Head of caudate nucleus (tissue), 42 donors: ENCODE data around the gene IL20RB.

ENCODE experiments used
- DNase-seq, 42 donors: peaks; one replicate each; pipeline versions ENCODE4 v3.0.0 to v3.0.0-alpha.2; 2020 to 2021; ENCODE audit warnings: mixed read lengths in 7 of 42
- intact Hi-C: fragments of 100-400 bp; cut with DNase I; formaldehyde crosslinking; loops from one replicate; pipeline ENCODE4 v1.15.0; 2022

The IL20RB gene

GRCh38 chr3:136957751-136958288 lies at the start of gene IL20RB:
Gene IL20RB (plus strand): TSS chr3:136957983. CDS start chr3:136958114, 131 bp downstream.
- intact Hi-C loops = no loop called here
- DNase-seq = no peak

- no peak for DNase-seq
- intact Hi-C loops = no loop called here
Observed at GRCh38 chr3:136908297-136908696, 49.5 kb upstream of the IL20RB start.

- intact Hi-C loops = no loop called here
- DNase-seq = no peak
Observed at GRCh38 chr3:136909187-136909586, 48.6 kb upstream of the IL20RB start.

- no peak for DNase-seq
- intact Hi-C loops = no loop called here
Observed at GRCh38 chr3:136910697-136911096, 47.1 kb upstream of the IL20RB start.

GRCh38 chr3:136913168-136913567 lies 44.6 kb upstream of the IL20RB start:
- DNase-seq = no peak
- intact Hi-C loops = no loop called here

GRCh38 chr3:136914739-136915138 lies 43.0 kb upstream of the IL20RB start:
- intact Hi-C loops = no loop called here
- no peak for DNase-seq

GRCh38 chr3:136916223-136916622 lies 41.6 kb upstream of the IL20RB start:
- DNase-seq = no peak
- intact Hi-C loops = no loop called here

GRCh38 chr3:136919799-136920580 lies 37.8 kb upstream of the IL20RB start:
- intact Hi-C loops = no loop called here
- no peak for DNase-seq

- intact Hi-C loops = no loop called here
Observed at GRCh38 chr3:136920904-136921611, 36.7 kb upstream of the IL20RB start.

GRCh38 chr3:136925425-136926190 lies 32.2 kb upstream of the IL20RB start:
- intact Hi-C loops = no loop called here

More at GRCh38 chr3:136920904-136921611, 36.7 kb upstream of the IL20RB start:
- DNase-seq = no peak

GRCh38 chr3:136928240-136928639 lies 29.5 kb upstream of the IL20RB start:
- intact Hi-C loops = no loop called here
- DNase-seq = no peak

More at GRCh38 chr3:136925425-136926190, 32.2 kb upstream of the IL20RB start:
- no peak for DNase-seq

- DNase-seq = peak in 39 of 42 donors; percentile 7 to 72 (median 50)
Observed at GRCh38 chr3:136929977-136930670, 27.7 kb upstream of the IL20RB start.

GRCh38 chr3:136931606-136932005 lies 26.2 kb upstream of the IL20RB start:
- DNase-seq = no peak
- intact Hi-C loops = no loop called here

More at GRCh38 chr3:136929977-136930670, 27.7 kb upstream of the IL20RB start:
- intact Hi-C loops = no loop called here

GRCh38 chr3:136932523-136932922 lies 25.3 kb upstream of the IL20RB start:
- no peak for DNase-seq
- intact Hi-C loops = no loop called here

GRCh38 chr3:136932978-136933772 lies 24.6 kb upstream of the IL20RB start:
- intact Hi-C loops = no loop called here
- DNase-seq = no peak

- intact Hi-C loops = no loop called here
Observed at GRCh38 chr3:136937175-136937574, 20.6 kb upstream of the IL20RB start.

GRCh38 chr3:136937851-136938250 lies 19.9 kb upstream of the IL20RB start:
- intact Hi-C loops = no loop called here
- DNase-seq = no peak

More at GRCh38 chr3:136937175-136937574, 20.6 kb upstream of the IL20RB start:
- DNase-seq = no peak

- DNase-seq = no peak
- intact Hi-C loops = no loop called here
Observed at GRCh38 chr3:136938334-136938733, 19.4 kb upstream of the IL20RB start.
